ENCODE measurements around the gene ADGRE3.

DNA sequence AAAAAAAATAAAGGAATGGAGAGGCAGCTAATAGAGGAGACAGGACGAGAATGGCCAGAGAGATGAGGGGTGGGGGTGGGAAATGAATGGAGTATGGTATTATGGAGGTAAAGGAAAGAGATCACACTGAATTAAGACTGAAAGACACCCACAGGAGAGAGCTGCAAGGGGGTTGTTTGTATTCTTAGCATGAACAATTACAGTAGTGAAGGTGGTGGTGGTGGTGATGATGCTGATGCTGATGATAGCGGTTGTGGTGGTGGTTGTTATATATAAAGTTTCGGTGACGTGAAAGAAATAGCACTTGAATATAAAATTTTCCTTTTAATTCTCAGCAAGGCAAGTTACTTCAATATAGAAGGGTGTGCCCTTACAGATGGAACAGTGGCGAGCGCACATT is 2.8 kb upstream of the ADGRE3 start:
- no peak for TF ChIP-seq MAFK (IDR thresholded peaks at IDR 0.05; ENCODE audit: partially characterized antibody)
- TF ChIP-seq CTCF (IDR thresholded peaks at IDR 0.05) = no peak
- TF ChIP-seq POLR2A (IDR thresholded peaks at IDR 0.05; ENCODE audit: low read length) = no peak
- no peak for TF ChIP-seq RAD21 (conservative IDR thresholded peaks at IDR 0.05 in 1 of 2, IDR thresholded peaks at IDR 0.05 in 1 of 2)
- TF ChIP-seq CBX8 (IDR thresholded peaks at IDR 0.05) = no peak
- TF ChIP-seq HOXA7 (CRISPR knock-in tag; IDR thresholded peaks at IDR 0.05) = no peak
- TF ChIP-seq RARB (CRISPR knock-in tag; IDR thresholded peaks at IDR 0.05) = no peak
- no peak for TF ChIP-seq USF2 (IDR thresholded peaks at IDR 0.05)
- TF ChIP-seq MAX (IDR thresholded peaks at IDR 0.05) = no peak
- no peak for TF ChIP-seq MYC (IDR thresholded peaks at IDR 0.05; ENCODE audit: borderline replicate concordance, low read length)
- TF ChIP-seq JUNB (IDR thresholded peaks at IDR 0.05) = no peak
- no peak for TF ChIP-seq CHD2 (IDR thresholded peaks at IDR 0.05; ENCODE audit: low read length, partially characterized antibody)
- no peak for TF ChIP-seq RFX5 (IDR thresholded peaks at IDR 0.05)
